Smooth muscle cell (in vitro differentiated cells): ENCODE data around the gene ARHGAP22. TPM values are rescaled to one million over a fixed set of nuclear protein-coding genes. Genes with fewer than 3 reads are reported as not detected.

ENCODE experiments used
- DNase-seq: peaks from one replicate; lab custom pipeline; 2025; ENCODE audit not compliant: unreplicated experiment; lab: John Stamatoyannopoulos, UW
- H2AFZ ChIP-seq: fragments of 200-600 bp; sonication (generic); 2 replicates; pipeline ENCODE4 v1.6.0; 2016; ENCODE audit warnings: antibody characterized with exemption, low read depth, mild to moderate bottlenecking
- H3F3A ChIP-seq: fragments of 200-600 bp; sonication (generic); 2 replicates; pipeline ENCODE4 v1.6.0; 2017; ENCODE audit warnings: antibody characterized with exemption, low read depth
- H3K27ac ChIP-seq: fragments of 200-600 bp; sonication (generic); 2 replicates; pipeline ENCODE4 v1.5.1; 2016; ENCODE audit warnings: low read depth, mild to moderate bottlenecking
- H3K27me3 ChIP-seq: fragments of 200-600 bp; sonication (generic); 2 replicates; pipeline ENCODE4 v1.6.1; 2016; ENCODE audit warnings: low read depth, mild to moderate bottlenecking
- H3K36me3 ChIP-seq: fragments of 200-600 bp; sonication (generic); 2 replicates; pipeline ENCODE4 v1.5.1; 2016; ENCODE audit warnings: low read depth
- H3K4me1 ChIP-seq: fragments of 200-600 bp; sonication (generic); 2 replicates; pipeline ENCODE4 v1.5.1; 2016; ENCODE audit warnings: low read depth
- H3K4me2 ChIP-seq: fragments of 200-600 bp; sonication (generic); 2 replicates; pipeline ENCODE4 v1.6.0; 2016; ENCODE audit warnings: mild to moderate bottlenecking
- H3K4me3 ChIP-seq: fragments of 200-600 bp; sonication (generic); 2 replicates; pipeline ENCODE4 v1.5.1; 2016; ENCODE audit warnings: mild to moderate bottlenecking
- H3K79me2 ChIP-seq: fragments of 200-600 bp; sonication (generic); 2 replicates; pipeline ENCODE4 v1.6.0; 2016; ENCODE audit warnings: low read depth, mild to moderate bottlenecking
- H3K9ac ChIP-seq: fragments of 200-600 bp; sonication (generic); 2 replicates; pipeline ENCODE4 v1.6.0; 2016; ENCODE audit warnings: low read depth
- H3K9me3 ChIP-seq: fragments of 200-600 bp; sonication (generic); replicated peaks from 2 replicates; pipeline ENCODE4 v1.5.1; 2016; ENCODE audit warnings: low read depth
- H4K20me1 ChIP-seq: fragments of 200-600 bp; sonication (generic); 2 replicates; pipeline ENCODE4 v1.6.0; 2016; ENCODE audit warnings: low read depth
- WGBS: methylation state at CpG from one replicate; pipeline ENCODE4 v1.1.7; 2016; ENCODE audit warnings: low lambda C conversion rate; 5-methylcytosine and 5-hydroxymethylcytosine counted together
- polyA plus RNA-seq: library from polyadenylated mRNA; unstranded; fragments of >200 nt; fragmentation: Nextera tagmentation; extraction: Ambion mirVana; gene quantifications from 2 replicates; pipeline ENCODE4 v1.2.1, GENCODE V29; 2016
- total RNA-seq: library from RNA; depleted of rRNA; stranded (reverse); fragments of >200 nt; gene quantifications from 2 replicates; pipeline ENCODE4 v1.2.3, GENCODE V29; 2014
- TF ChIP-seq, protein P1 (sequence below): fragments of 200-600 bp; sonication (generic); IDR thresholded peaks from 2 replicates; pipeline ENCODE4 v1.5.1; 2017; ENCODE audit warnings: borderline replicate concordance, mild to moderate bottlenecking, antibody characterized with exemption; ENCODE audit not compliant: insufficient read depth, poor library complexity, severe bottlenecking

Gene ARHGAP22
- total and polyA plus RNA-seq, 2 experiments from 2014 or later: 1.8 to 8.8 TPM

DNA sequence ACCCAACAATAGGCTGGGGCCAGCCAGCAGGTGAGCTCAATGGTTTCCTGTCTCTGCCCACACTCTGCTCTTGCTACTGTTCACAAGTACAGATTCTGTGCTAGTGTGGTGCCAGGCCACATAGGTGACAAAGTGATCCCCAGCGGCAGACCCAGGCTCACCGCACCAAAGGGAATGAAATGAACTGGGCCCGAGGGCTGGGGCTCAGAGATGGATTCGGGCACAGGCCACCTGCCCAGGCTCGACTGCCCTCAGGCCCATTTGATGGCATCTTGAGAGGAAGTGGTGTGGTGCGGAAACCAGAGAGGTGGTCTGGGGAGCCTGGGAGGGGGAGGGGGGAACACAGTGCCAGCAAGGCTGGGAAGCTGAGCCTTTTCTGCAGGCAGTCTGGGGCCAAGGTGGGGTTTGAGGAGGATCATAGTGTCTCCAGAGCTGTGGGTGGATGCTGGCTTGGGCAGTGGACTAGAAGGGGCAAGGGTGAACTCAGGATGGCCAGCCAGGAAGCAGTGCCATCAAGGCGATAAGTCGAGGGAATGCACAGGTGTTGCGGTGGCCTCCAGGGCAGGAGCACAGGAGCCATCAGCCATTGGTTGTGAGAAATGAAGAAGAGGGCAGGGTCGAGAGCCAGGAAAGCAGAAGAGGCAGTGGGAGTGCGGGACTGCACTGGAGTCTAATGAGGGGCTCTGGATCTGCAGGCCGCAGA is 85.2 kb downstream of the ARHGAP22 start:
- H3K9ac ChIP-seq: no peak overlapping the region
- no peak overlapping the region for H3K27ac ChIP-seq
- no peak overlapping the region for H2AFZ ChIP-seq
- H3F3A ChIP-seq: no peaks in the 10 kb centered on the region
- DNase-seq: no peak
- H3K36me3 ChIP-seq: no peaks in the 10 kb centered on the region
- peaks cover 3% of the 10 kb centered on the region for H4K20me1 ChIP-seq
- H3K4me1 ChIP-seq: peaks cover 2% of the 10 kb centered on the region
- WGBS: 90% methylated on average over 12 of the region's 12 CpGs
- H3K27me3 ChIP-seq: peaks cover 35% of the 10 kb centered on the region
- H3K4me2 ChIP-seq: no peak overlapping the region
- H3K79me2 ChIP-seq: no peaks in the 10 kb centered on the region
- H3K9me3 ChIP-seq: no peaks in the 10 kb centered on the region
- TF ChIP-seq, protein P1, sequence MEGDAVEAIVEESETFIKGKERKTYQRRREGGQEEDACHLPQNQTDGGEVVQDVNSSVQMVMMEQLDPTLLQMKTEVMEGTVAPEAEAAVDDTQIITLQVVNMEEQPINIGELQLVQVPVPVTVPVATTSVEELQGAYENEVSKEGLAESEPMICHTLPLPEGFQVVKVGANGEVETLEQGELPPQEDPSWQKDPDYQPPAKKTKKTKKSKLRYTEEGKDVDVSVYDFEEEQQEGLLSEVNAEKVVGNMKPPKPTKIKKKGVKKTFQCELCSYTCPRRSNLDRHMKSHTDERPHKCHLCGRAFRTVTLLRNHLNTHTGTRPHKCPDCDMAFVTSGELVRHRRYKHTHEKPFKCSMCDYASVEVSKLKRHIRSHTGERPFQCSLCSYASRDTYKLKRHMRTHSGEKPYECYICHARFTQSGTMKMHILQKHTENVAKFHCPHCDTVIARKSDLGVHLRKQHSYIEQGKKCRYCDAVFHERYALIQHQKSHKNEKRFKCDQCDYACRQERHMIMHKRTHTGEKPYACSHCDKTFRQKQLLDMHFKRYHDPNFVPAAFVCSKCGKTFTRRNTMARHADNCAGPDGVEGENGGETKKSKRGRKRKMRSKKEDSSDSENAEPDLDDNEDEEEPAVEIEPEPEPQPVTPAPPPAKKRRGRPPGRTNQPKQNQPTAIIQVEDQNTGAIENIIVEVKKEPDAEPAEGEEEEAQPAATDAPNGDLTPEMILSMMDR: no peak
- no peak overlapping the region for H3K4me3 ChIP-seq

DNA sequence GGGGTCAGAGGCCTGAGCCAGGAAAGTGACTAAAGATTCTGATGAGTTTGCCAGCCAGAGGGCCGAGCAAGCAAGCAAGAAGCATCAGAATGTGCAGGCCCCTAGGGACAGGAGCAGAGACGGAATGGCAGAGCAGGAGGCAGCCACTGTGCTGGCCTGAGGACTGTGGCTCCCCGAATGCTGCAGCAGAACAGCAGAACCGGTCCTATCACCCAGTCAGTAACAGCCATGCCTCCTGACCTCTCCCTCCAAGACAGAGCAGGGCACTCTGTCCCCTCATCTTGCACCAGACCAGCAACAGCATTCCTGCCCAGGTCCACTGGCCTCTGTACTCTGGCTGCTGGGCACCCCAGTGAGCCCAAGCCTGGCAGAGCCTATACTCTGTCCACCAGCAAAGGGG is 85.9 kb downstream of the ARHGAP22 start:
- Histone ChIP-seq H3K4me1 (peaks cover 2% of the 10 kb centered on the region), H2AFZ (no peak overlapping the region), H3F3A (no peaks in the 10 kb centered on the region), H3K36me3 (no peaks in the 10 kb centered on the region), H3K4me2 (no peak overlapping the region), H3K27ac (no peak overlapping the region), H3K4me3 (no peak overlapping the region), H3K9ac (no peak overlapping the region), H3K27me3 (peaks cover 31% of the 10 kb centered on the region), H4K20me1 (peaks cover 3% of the 10 kb centered on the region), H3K79me2 (no peaks in the 10 kb centered on the region), H3K9me3 (peaks cover 3% of the 10 kb centered on the region)
- no peak for DNase-seq
- 100% methylated on average over 2 of the region's 4 CpGs for WGBS
- TF ChIP-seq, protein P1: no peak

DNA sequence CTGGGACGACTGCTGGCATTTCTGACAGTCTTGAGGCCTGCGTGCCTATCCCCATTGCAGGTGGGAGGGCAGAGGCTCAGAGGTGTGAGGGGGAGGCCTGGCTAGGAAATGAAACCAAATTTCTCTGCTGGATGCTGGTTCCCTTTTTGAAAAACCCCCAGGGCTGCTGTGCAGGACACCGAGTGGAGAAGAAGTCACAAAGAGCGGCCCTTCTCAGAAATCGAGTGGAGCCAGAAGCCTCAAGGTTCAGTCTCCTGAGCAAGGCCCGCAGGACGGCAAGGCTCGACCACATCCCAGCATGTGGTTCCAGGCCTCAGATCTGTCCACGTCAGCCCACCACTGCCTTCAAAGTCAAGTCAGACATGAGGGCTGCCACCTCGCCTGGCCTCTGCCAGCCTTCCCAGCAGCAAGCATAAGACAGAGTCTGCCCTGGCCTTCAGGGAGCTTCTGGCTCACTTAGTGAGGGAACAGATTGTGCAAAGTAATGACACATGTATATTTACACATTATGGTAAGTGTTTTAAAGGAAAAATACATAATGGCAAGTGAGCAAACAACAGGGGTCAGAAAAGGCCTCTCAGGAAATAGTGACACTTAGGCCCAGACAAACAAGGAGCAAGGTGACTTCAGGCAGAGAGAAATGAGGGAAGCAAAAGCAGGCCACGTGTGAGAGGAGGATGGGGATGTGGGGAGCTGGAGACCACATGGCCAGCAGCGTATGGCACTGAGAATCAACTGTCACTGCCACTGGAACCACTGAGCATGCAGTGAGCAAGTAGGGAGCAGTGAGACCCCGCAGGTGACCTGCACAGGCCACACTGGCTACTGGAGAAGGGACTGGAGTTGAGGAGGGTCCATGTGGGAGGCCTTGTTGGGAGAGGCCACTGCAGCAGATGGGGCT is 86.7 kb downstream of the ARHGAP22 start:
- Histone ChIP-seq H3K4me1 (no peaks in the 10 kb centered on the region), H4K20me1 (peaks cover 3% of the 10 kb centered on the region), H3K27me3 (peaks cover 25% of the 10 kb centered on the region), H3K9me3 (peaks cover 3% of the 10 kb centered on the region), H3K27ac (no peak overlapping the region), H3K79me2 (no peaks in the 10 kb centered on the region), H3K9ac (no peak overlapping the region), H3F3A (no peaks in the 10 kb centered on the region), H3K4me3 (no peak overlapping the region), H2AFZ (no peak overlapping the region), H3K4me2 (no peak overlapping the region), H3K36me3 (no peaks in the 10 kb centered on the region)
- TF ChIP-seq, protein P1: no peak
- WGBS: 94% methylated on average over 13 of the region's 13 CpGs
- DNase-seq: no peak
